HL-60 (cell line): ENCODE results near the gene TMUB1.

Experiments used
- CTCF ChIP-seq: IDR thresholded peaks from one replicate; pipeline ENCODE4 v1.5.1; 2011; ENCODE audit warnings: low read length, control low read depth, inconsistent platforms; ENCODE audit not compliant: insufficient read depth
- GABPA ChIP-seq: IDR thresholded peaks from 2 replicates; pipeline ENCODE4 v1.6.1; 2012; ENCODE audit warnings: low read depth
- POLR2AphosphoS5 ChIP-seq: IDR thresholded peaks from 2 replicates; pipeline ENCODE4 v1.6.1; 2012; ENCODE audit warnings: low read depth
- REST ChIP-seq: IDR thresholded peaks from 2 replicates; pipeline ENCODE4 v1.6.1; 2012; ENCODE audit warnings: low read depth; ENCODE audit not compliant: insufficient replicate concordance
- SPI1 ChIP-seq: IDR thresholded peaks from 2 replicates; pipeline ENCODE4 v1.6.1; 2012; ENCODE audit warnings: low read depth, mild to moderate bottlenecking, borderline replicate concordance

- TF ChIP-seq CTCF (no peak), POLR2AphosphoS5 (no peak), REST (no peak), SPI1 (no peak), GABPA (no peak)
Observed at GRCh38 chr7:151116603-151117440, 33.5 kb upstream of the TMUB1 start.
